Stimulated activated CD4-positive, alpha-beta T cell treated with anti-CD3 and anti-CD28 coated beads, Interleukin-15, amount 100 ng/mL, for 1 hour (primary cell): ENCODE results near the gene KBTBD8.

Source experiments
- DNase-seq, 2 donors: peaks; one replicate each; pipeline ENCODE4 v3.0.0-alpha.2; 2020; ENCODE audit warnings: low read depth in 1 of 2, low spot score in 1 of 2

Gene KBTBD8, protein sequence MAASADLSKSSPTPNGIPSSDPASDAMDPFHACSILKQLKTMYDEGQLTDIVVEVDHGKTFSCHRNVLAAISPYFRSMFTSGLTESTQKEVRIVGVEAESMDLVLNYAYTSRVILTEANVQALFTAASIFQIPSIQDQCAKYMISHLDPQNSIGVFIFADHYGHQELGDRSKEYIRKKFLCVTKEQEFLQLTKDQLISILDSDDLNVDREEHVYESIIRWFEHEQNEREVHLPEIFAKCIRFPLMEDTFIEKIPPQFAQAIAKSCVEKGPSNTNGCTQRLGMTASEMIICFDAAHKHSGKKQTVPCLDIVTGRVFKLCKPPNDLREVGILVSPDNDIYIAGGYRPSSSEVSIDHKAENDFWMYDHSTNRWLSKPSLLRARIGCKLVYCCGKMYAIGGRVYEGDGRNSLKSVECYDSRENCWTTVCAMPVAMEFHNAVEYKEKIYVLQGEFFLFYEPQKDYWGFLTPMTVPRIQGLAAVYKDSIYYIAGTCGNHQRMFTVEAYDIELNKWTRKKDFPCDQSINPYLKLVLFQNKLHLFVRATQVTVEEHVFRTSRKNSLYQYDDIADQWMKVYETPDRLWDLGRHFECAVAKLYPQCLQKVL

GRCh38 chr3:66998113-66998903 is at the start of gene KBTBD8:
Gene KBTBD8, plus strand, starts transcription at chr3:66998307. Its CDS starts 49 bp downstream, at chr3:66998356.
- peak; percentile 88 to 92 for DNase-seq

- no peak for DNase-seq
Measured at GRCh38 chr3:66948838-66949237, 49.3 kb upstream of the KBTBD8 start.

DNA sequence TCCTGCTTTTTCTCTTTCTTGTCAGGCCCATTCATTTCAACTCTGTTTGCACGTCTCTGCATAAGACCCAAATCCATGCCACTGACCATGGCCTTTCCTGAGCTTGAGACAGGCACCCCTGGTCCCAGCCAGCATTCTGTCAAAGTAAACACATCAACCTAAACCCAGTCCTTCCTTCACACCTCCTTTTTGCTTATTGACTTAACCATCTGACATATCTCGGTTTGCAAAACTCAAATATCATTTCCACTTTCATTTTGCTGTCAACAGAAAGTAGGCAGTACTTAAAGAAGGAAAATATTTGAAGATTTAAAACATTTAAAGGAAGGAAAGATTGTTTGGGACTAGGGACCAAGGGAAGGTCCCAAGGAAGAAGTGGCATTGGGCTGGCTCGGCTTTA is 48.2 kb upstream of the KBTBD8 start:
- no peak for DNase-seq

GRCh38 chr3:66952357-66952756 is 45.8 kb upstream of the KBTBD8 start:
- DNase-seq: no peak

GRCh38 chr3:66953934-66954445 is 44.1 kb upstream of the KBTBD8 start:
- DNase-seq: no peak

GRCh38 chr3:66956742-66957141 is 41.4 kb upstream of the KBTBD8 start:
- DNase-seq: no peak

DNA sequence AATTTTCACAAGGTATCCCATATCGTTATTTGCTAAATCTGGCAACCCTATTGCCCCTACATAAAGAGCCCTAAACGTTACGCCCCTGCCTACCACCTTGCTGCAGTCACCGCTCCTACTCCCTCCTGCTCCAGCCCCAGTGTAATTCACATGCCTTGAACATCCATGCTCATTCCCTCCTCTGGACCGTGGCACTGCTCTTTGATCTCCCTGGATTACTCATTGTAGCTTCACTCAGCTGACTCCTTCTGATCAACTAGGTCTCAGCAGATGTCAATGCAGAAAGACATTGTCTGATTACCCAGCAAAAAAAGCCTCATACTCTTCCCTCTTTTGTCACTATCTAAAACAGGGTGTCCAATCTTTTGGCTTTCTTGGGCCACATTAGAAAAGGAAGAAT is 40.7 kb upstream of the KBTBD8 start:
- no peak for DNase-seq

DNA sequence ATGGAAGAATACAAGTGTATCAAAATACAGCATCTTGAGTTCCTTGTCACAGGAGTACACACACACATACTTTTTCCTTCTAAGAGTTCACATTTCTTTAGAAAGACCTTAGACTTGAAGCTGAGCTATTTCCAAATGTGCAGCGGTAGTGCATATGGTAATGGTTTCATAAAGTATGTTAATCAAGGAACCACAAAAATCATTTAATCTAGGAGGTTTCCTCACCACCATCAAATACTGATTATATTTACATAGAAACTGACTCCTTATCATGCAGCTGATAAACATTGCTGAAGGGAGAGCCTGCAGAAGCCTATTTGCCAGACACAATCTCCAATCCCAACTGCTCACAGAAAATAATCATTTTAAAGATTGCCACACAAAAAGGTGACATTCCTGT is 40.0 kb upstream of the KBTBD8 start:
- no peak for DNase-seq

- DNase-seq: no peak
Measured at GRCh38 chr3:66962664-66963063, 35.4 kb upstream of the KBTBD8 start.

- DNase-seq: no peak
Measured at GRCh38 chr3:66971245-66971644, 26.9 kb upstream of the KBTBD8 start.

- DNase-seq: peak; percentile 15 to 21
Measured at GRCh38 chr3:66971891-66972551, 26.1 kb upstream of the KBTBD8 start.

DNA sequence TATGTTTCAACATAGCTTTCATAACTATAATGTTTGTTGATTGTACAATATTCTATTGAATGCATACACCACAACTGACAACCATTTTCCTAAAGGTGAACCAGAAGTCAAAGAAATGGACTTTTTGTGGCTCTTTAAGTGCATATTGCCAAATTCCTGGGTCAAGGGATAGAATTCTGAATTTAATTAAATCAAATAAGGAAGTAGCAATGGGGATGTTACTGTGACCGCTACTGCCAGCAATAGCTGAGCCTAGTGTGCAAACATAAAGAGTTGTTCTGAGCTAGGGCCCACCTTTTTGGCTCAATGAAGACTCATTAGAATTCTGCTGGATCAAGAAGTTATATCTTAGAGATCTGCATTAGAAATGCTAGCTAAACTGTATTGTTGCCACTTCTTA is 17.3 kb upstream of the KBTBD8 start:
- DNase-seq: no peak

DNA sequence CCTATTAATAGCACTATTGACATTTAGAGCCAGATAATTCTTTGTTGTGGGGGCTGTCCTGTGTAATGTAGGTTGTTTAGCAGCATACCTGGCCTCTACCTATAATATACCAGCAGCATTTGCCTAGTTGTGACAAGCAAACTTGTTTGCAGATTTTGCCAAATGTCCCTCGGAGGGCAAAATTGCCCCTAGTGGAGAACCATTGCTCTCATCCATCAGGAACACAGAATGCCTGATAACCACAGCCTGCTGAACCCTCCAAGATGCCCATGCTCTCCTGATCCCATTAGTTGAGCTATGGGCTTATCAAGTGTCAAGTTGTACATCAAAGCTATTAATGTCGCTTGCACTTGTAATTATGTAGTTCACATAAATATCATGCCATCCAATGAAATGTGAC is 15.0 kb upstream of the KBTBD8 start:
- DNase-seq: no peak

DNA sequence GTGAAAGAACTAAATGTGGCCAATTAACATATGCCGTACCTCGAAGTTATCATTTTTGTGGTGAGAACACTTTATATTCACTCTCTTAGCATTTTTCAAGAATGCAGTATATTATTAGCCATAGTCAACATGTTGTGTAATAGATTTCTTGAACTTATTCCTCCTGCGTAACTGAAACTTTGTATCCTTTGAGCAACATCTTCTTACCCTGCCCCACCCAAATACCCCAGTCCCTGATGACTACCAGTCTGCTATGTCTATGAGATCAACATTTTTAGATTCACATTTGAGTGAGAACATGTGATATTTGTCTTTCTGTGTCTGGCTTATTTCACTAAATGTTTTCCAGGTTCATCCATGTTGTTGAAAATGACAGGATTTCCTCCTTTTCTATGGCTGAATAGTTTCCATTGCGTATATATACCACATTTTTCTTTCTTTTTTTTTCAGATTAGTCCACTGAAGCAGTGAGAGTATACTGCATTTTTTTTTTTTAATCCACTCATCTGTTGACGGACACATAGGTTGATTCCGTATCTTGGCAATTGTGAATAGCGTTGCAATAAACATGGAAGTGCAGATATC is 12.7 kb upstream of the KBTBD8 start:
- DNase-seq: no peak

DNA sequence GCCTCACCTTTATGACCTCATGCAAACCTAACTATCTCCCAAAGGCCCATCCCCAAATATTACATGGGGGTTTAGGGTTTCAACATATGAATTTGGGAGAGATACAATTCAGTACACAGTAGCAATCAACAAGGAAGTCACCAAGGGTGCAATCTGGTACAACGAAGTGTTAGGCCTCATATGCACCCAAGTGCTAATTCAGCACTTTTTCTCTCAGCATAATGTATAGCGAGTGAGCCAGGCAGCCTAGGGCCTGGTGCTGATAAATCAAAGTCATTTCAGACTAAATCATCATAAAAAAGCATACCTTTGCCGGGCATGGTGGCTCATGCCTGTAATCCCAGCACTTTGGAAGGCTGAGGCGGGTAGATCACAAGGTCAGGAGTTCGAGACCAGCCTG is 11.7 kb upstream of the KBTBD8 start:
- no peak for DNase-seq

DNA sequence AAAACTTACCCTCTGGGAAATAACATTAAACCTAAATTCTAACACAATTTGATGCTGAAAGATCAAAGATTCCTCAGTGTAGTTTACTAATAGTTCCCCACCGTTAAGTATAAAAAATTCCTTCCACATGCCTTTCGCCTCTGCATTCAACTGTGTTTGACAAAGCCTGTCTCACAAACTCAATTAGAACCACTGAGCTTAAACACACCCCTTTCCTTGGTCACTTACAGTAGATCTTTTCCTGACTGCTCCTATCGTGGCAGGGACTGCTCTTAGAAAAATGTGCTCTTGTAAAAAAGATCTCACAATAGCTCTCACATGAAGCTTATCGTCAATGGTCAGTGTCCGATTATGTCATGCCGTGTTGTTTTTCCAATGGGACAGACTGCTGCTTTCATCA is 8.9 kb upstream of the KBTBD8 start:
- DNase-seq: no peak

GRCh38 chr3:66989860-66990696 is 8.0 kb upstream of the KBTBD8 start:
- DNase-seq: no peak

- no peak for DNase-seq
Measured at GRCh38 chr3:66991459-66991858, 6.6 kb upstream of the KBTBD8 start.

- no peak for DNase-seq
Measured at GRCh38 chr3:66993082-66993481, 5.0 kb upstream of the KBTBD8 start.

DNA sequence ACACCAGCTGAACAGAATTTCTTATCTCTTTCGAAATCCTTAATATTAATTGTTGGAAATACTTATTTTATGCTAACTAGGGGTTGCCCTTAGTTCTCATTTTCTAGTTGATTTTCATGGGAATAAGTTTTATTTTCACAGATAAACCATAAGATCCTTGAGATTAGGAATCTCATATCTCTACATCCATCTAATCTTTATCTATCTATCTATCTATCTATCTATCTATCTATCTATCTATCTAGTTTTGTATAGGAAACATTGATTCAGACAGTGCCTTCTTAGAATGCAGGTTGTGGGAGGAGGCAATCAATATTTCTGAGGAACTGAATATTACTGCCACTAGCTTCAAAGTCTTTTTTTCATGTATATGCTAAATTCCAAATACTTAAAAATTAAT is 3.5 kb upstream of the KBTBD8 start:
- no peak for DNase-seq
